ENCODE results near the gene PLEK. TPM values are rescaled to one million over a fixed set of nuclear protein-coding genes. Genes with fewer than 3 reads are reported as not detected.

Gene PLEK
- total and polyA plus RNA-seq, 2 experiments from 2014 or later = 0.92 to 0.93 TPM

GRCh38 chr2:68420254-68420910 is 55.3 kb downstream of the PLEK start:
- Histone ChIP-seq H2AFZ (no peak overlapping the region), H3K79me2 (no peaks in the 10 kb centered on the region)
- TF ChIP-seq EZH2 (IDR thresholded peaks at IDR 0.05; ENCODE audit: borderline replicate concordance) (no peak), EZH2phosphoT487 (IDR thresholded peaks at IDR 0.05; ENCODE audit: low read depth, severe bottlenecking, unreplicated experiment) (no peak), CTCF (IDR thresholded peaks at IDR 0.05; ENCODE audit: poor library complexity) (no peak)

GRCh38 chr2:68423966-68424650 is 59.0 kb downstream of the PLEK start:
- WGBS (ENCODE audit: low lambda C conversion rate, missing lambda C conversion rate) = 73% methylated on average over 2 of the region's 2 CpGs
- Histone ChIP-seq H3K27me3 (peaks cover 6% of the 10 kb centered on the region), H3K9me3 (ENCODE audit: low read depth) (no peaks in the 10 kb centered on the region), H3K4me1 (ENCODE audit: insufficient read depth) (no peaks in the 10 kb centered on the region), H4K20me1 (ENCODE audit: insufficient read depth, poor library complexity, severe bottlenecking) (no peaks in the 10 kb centered on the region), H3K27ac (no peak overlapping the region), H3K79me2 (no peaks in the 10 kb centered on the region), H3K36me3 (replicated peaks; ENCODE audit: insufficient read depth, low read depth) (no peaks in the 10 kb centered on the region), H3K4me2 (no peak overlapping the region), H2AFZ (no peak overlapping the region), H3K4me3 (no peak overlapping the region), H3K9me2 (replicated peaks; ENCODE audit: insufficient read depth) (no peaks in the 10 kb centered on the region)
- TF ChIP-seq EZH2phosphoT487 (IDR thresholded peaks at IDR 0.05; ENCODE audit: low read depth, severe bottlenecking, unreplicated experiment) (no peak), EZH2 (IDR thresholded peaks at IDR 0.05; ENCODE audit: borderline replicate concordance) (no peak), CTCF (IDR thresholded peaks at IDR 0.05; ENCODE audit: poor library complexity) (no peak)
- no peak for DNase-seq (ENCODE audit: low spot score)

More at GRCh38 chr2:68420254-68420910, 55.3 kb downstream of the PLEK start:
- Histone ChIP-seq H4K20me1 (ENCODE audit: insufficient read depth, poor library complexity, severe bottlenecking) (no peaks in the 10 kb centered on the region), H3K9me2 (replicated peaks; ENCODE audit: insufficient read depth) (no peaks in the 10 kb centered on the region), H3K4me1 (ENCODE audit: insufficient read depth) (no peaks in the 10 kb centered on the region), H3K27me3 (peaks cover 6% of the 10 kb centered on the region), H3K4me2 (no peak overlapping the region), H3K4me3 (no peak overlapping the region), H3K9me3 (ENCODE audit: low read depth) (no peaks in the 10 kb centered on the region), H3K36me3 (replicated peaks; ENCODE audit: insufficient read depth, low read depth) (no peaks in the 10 kb centered on the region), H3K27ac (no peak overlapping the region)
- WGBS (ENCODE audit: low lambda C conversion rate, missing lambda C conversion rate) = 83% methylated on average over 3 of the region's 3 CpGs
- DNase-seq (ENCODE audit: low spot score) = no peak

DNA sequence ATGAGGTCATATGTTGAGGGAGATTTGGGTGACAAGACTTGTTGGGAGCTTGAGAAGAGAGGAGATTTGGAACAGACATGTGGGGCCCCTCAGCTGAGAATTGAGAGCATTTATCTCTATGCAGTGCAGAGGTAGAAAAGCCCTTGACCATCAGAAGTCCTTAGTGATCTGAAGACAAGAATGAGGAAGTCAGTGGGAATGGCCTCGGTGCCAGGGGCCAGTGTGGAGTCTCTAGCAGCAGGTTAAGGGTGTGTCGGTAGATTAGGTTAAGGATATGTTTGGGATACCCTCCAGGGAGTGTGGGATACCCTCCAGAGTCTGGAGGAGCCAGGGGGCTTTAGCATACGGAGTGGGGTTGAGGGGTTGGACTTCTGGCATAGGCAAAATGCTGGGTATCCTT is 60.4 kb downstream of the PLEK start:
- H2AFZ ChIP-seq = no peak overlapping the region
- H3K4me3 ChIP-seq = no peak overlapping the region
- no peaks in the 10 kb centered on the region for H3K4me1 ChIP-seq (ENCODE audit: insufficient read depth)
- no peak for TF ChIP-seq EZH2phosphoT487 (IDR thresholded peaks at IDR 0.05; ENCODE audit: low read depth, severe bottlenecking, unreplicated experiment)
- no peak for TF ChIP-seq CTCF (IDR thresholded peaks at IDR 0.05; ENCODE audit: poor library complexity)
- no peak for TF ChIP-seq EZH2 (IDR thresholded peaks at IDR 0.05; ENCODE audit: borderline replicate concordance)
- no peaks in the 10 kb centered on the region for H3K79me2 ChIP-seq
- no peaks in the 10 kb centered on the region for H3K36me3 ChIP-seq (replicated peaks; ENCODE audit: insufficient read depth, low read depth)
- H3K9me2 ChIP-seq (replicated peaks; ENCODE audit: insufficient read depth) = no peaks in the 10 kb centered on the region
- H3K4me2 ChIP-seq = no peak overlapping the region
- H4K20me1 ChIP-seq (ENCODE audit: insufficient read depth, poor library complexity, severe bottlenecking) = no peaks in the 10 kb centered on the region
- 91% methylated on average over 3 of the region's 3 CpGs for WGBS (ENCODE audit: low lambda C conversion rate, missing lambda C conversion rate)
- H3K9me3 ChIP-seq (ENCODE audit: low read depth) = no peaks in the 10 kb centered on the region
- H3K27me3 ChIP-seq = peaks cover 6% of the 10 kb centered on the region
- no peak for DNase-seq (ENCODE audit: low spot score)
- no peak overlapping the region for H3K27ac ChIP-seq

Measured in hepatocyte (in vitro differentiated cells).